Measurements from ENCODE around the gene CTNND2.

The CTNND2 gene

DNA sequence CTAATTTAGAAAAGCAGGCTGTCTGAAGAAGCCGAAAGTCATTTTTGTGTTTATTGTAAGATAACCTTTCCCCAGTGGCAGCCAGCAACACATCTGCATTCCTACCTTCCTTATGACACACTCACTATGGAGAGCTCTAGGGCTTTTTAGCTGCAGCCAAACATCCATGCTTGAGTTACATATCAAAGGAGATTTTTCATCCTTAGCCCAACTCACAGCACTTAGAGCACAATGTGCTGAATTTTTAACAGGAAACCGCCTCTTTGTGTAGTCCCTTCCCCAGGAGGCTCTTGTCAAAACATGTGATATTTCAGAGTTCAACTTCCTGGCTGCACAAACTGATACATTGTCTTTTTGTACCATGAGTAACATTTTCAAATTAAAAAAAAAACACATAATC lies 379.2 kb downstream of the CTNND2 start:
- no peak overlapping the region for H3K4me3 ChIP-seq (ENCODE audit: low read depth, low read length)
- TF ChIP-seq, protein P1, sequence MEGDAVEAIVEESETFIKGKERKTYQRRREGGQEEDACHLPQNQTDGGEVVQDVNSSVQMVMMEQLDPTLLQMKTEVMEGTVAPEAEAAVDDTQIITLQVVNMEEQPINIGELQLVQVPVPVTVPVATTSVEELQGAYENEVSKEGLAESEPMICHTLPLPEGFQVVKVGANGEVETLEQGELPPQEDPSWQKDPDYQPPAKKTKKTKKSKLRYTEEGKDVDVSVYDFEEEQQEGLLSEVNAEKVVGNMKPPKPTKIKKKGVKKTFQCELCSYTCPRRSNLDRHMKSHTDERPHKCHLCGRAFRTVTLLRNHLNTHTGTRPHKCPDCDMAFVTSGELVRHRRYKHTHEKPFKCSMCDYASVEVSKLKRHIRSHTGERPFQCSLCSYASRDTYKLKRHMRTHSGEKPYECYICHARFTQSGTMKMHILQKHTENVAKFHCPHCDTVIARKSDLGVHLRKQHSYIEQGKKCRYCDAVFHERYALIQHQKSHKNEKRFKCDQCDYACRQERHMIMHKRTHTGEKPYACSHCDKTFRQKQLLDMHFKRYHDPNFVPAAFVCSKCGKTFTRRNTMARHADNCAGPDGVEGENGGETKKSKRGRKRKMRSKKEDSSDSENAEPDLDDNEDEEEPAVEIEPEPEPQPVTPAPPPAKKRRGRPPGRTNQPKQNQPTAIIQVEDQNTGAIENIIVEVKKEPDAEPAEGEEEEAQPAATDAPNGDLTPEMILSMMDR (IDR thresholded peaks at IDR 0.05; ENCODE audit: low read depth, low read length, missing control alignments), result no peak
- DNase-seq (ENCODE audit: low read depth), result no peak

DNA sequence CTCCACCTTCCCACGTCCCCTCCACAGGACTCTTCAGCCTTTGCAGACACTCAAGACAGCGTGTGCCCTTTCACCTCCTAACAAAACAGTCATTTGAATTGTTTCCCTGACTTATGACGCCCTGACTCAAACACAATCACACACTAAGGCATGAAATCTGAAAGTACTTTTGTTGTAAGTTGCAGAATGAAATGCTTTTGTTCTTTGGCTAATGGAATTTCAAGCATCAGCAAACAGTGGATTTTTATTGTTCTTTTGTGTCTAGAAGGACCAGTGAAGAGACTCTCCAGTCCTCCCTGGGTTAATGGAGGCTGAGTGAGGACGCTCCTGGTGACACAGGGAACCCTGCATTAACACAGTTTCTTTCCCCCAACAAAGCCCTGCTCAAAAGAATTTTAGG lies 380.1 kb downstream of the CTNND2 start:
- DNase-seq (ENCODE audit: low read depth), result no peak
- H3K4me3 ChIP-seq (ENCODE audit: low read depth, low read length), result no peak overlapping the region
- TF ChIP-seq, protein P1 (IDR thresholded peaks at IDR 0.05; ENCODE audit: low read depth, low read length, missing control alignments), result no peak

DNA sequence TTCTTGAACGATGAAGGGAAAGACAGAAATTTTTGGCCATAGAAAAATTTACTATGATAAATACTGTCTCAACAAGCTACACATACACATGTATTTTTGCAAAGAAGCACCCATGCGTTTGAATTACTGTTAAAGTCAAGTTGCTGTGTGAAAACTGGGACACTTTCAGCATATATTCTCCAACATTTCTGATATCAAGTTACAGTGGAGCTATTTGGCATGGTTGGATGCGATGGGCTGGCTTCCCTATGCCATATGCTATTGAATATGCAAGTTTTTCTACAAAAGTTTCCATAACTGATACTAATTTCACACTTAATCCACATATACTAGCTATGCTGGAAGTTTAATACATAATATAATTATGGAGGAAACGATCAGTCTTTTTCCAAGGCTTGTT lies 381.4 kb downstream of the CTNND2 start:
- no peak for DNase-seq (ENCODE audit: low read depth)
- no peak overlapping the region for H3K4me3 ChIP-seq (ENCODE audit: low read depth, low read length)
- TF ChIP-seq, protein P1 (IDR thresholded peaks at IDR 0.05; ENCODE audit: low read depth, low read length, missing control alignments), result no peak

DNA sequence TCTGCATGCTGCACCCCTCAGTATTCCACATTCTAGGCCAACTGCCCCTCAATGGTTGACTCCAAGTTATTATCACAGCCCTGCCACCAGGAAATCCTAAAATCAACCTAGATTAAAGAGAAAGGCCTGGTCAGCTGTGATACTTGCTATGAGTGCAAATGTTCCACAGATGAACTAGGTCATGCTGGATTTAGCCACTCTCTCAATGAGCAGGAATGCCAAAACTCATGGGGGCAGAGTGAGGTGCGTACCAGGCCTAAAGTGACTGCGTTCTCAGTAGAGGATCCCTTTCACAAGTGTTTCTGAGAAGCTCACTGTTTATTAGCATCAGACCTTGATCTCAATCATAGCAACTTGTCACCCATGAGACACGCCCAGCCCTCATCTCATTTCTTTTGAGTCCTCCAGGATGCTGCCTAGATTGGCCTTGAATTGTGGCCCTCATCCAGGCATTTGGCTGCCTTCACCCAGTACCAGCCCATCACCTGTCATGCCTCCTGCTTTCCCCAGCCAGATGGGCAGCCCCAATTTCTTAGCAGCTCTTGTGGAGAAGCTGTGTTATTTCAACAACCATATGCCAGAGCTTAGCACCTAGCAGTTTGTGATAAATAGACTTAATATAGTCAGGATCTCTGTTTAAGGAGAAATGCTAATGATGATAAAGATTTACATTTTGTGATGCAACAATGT lies 383.9 kb downstream of the CTNND2 start:
- TF ChIP-seq, protein P1 (IDR thresholded peaks at IDR 0.05; ENCODE audit: low read depth, low read length, missing control alignments), result no peak
- DNase-seq (ENCODE audit: low read depth), result no peak
- no peak overlapping the region for H3K4me3 ChIP-seq (ENCODE audit: low read depth, low read length)

DNA sequence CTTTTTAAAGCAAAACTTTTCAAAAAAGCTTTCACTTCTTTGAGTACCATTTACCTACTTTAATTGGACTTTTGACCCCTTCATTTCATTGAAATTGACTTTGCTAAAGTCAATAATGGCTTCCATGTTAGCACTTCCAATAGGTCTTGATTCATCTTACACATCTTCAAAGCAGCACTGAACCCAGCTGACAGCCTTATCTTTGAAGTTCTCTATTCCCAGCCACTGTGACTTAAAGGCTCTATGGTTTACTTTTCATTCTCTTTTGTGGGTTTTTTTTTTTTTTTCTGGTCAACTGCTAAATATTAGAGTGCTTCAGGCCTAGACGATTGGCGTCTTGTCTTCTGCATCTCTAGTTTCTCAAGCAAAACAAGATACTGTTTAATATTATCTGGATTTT lies 385.0 kb downstream of the CTNND2 start:
- TF ChIP-seq, protein P1 (IDR thresholded peaks at IDR 0.05; ENCODE audit: low read depth, low read length, missing control alignments), result no peak
- DNase-seq (ENCODE audit: low read depth), result no peak
- no peak overlapping the region for H3K4me3 ChIP-seq (ENCODE audit: low read depth, low read length)

DNA sequence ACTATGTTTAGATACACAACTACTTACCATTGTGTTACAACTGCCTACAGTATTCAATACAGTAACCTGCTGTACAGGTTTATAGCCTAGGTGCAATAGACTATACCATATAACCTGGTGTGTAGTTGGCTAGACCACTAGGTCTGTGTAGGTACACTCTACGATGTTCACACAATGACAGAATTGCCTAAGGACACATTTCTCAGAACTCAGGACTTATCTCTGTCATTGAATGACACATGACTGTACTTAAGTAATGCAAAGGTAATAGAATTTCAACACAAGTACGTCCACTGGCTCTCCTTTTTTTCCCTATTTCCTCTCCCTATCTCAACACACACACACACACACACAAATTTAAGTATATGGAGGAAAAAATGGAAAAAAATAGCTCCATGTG lies 385.6 kb downstream of the CTNND2 start:
- DNase-seq (ENCODE audit: low read depth), result no peak
- TF ChIP-seq, protein P1 (IDR thresholded peaks at IDR 0.05; ENCODE audit: low read depth, low read length, missing control alignments), result no peak
- H3K4me3 ChIP-seq (ENCODE audit: low read depth, low read length), result no peak overlapping the region

All from GM12864 (cell line).